GM19397 (cell line): ENCODE data around the gene RPS28.

Experiments used
- ATAC-seq: cut with Tn5 transposase; IDR thresholded peaks from one replicate; pipeline ENCODE4 v1.9.1; 2021; ENCODE audit warnings: mild to moderate bottlenecking, moderate library complexity; ENCODE audit not compliant: unreplicated experiment

RPS28 gene

GRCh38 chr19:8370176-8371010, 49.1 kb downstream of the RPS28 start:
- no peak for ATAC-seq

DNA sequence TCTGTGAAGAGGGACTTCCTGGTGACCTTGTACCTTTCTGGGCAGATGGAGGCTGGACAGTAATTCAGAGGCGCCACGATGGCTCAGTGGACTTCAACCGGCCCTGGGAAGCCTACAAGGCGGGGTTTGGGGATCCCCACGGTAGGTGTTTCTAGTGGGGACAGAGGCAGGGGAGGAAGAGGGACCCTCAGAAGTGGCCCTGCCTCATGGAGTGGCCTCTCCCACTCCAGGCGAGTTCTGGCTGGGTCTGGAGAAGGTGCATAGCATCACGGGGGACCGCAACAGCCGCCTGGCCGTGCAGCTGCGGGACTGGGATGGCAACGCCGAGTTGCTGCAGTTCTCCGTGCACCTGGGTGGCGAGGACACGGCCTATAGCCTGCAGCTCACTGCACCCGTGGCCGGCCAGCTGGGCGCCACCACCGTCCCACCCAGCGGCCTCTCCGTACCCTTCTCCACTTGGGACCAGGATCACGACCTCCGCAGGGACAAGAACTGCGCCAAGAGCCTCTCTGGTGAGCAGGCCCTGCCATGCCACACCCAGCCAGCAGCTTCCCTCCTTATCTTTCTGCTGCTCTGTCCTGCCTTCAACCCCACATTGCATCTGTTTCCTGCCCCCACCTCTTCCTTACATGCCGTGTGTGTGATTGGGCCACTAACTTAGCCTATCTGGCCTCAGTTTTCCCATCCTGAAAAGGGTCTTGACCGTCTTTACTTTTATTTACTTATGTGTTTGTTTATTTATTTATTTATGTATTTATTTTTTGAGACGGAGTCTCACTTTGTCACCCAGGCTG, 49.9 kb downstream of the RPS28 start:
- no peak for ATAC-seq
